ENCODE results near the gene PPID. TPM values are rescaled to one million over a fixed set of nuclear protein-coding genes. Genes with fewer than 3 reads are reported as not detected.
A peak's percentile ranks its signal among the peaks of the same experiment; 100 is the strongest.
"Not testable (repeated sequence)": the region's sequence is repeated elsewhere in the genome, so short reads cannot be mapped to it uniquely, and the experiment has no call there.

The PPID gene
- polyA plus RNA-seq (2013, experiment 1 of 2; ENCODE audit: insufficient read length) = 36.6 TPM
- 33.9 TPM for polyA plus RNA-seq (2013, experiment 2 of 2; ENCODE audit: insufficient read length)

GRCh38 chr4:158722917-158723793, at the start of gene PPID:
TSS of gene PPID (minus strand) at chr4:158723396. CDS start at chr4:158723288, 108 bp downstream.
- peak; percentile 76 for DNase-seq

DNA sequence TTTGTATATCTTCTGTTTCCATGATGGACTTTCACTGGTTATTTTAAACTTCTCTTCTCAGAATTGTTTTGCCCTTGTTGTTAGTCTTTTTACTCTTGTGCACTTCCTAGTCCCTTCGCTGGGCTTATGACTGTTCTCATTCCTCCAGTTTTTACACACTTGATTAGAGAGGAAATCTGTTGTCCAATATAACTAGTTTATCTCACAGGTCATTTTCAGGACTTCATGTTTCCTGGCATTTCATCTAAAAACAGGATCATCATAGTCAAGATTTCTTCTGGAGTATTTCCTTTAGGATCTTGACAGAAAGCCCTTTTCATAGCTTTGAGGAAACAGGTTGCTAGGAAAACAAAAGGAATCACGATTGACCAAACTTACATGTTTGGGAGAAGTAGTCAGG, 48.6 kb upstream of the PPID start:
- no peak for DNase-seq

GRCh38 chr4:158770671-158771070, 47.5 kb upstream of the PPID start:
- no peak for DNase-seq

GRCh38 chr4:158769175-158769921, 46.2 kb upstream of the PPID start:
- peak; percentile 50 for DNase-seq

DNA sequence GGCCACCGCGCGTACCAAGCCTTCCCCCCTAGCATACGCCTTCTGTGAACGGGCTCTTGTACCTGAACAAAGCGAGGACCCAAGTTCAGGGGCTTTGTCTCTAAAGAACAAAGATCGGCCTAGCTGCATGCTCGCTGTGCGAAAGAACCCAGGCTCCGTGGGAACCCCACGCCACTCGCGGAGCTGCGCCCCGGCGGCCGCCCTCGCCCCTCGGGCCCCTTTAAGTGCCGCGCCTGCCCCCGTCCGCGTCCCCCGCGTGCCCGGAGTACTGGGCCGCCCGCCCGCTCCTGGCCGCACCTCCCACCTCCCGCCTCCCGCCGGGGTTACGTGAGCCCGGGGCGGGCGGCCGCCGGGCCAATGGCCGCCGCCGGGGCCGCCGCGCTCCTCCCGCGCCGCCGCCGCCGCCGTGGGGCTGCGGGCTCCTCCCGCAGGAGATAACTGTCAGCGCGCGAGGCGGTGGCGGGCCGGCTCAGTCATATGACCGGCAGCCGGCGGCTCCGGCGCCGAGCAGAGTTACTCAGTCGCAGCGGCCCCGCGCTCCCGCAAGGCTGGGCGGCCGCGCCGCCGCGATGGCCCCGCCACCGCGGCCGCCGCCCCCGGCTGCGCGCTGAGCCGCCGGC, 45.5 kb upstream of the PPID start, which contains the start of gene FNIP2:
Gene FNIP2 (plus strand): TSS at position 472 of the 620 bp plus-strand sequence. CDS start 187 bp downstream, outside the sequence.
- DNase-seq = peak; percentile 80

DNA sequence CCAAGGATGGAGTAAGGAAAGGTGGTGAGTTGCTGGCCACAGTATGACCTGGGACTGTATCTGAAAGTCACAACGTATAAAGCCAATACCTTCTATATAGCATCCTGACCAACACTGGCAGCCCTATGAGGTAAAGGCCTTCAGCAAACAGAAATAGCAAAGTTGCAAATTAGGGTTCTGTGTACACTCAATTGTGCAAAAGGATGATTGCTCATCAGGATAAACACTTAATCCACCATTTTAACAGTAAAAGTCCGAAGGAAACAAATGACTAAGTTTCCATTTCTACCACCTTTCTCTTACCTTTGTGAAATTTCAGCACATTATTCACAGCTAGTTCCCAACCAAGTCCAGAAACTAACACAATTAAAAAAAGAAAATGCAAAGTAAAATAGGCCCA, 44.3 kb upstream of the PPID start:
- DNase-seq = no peak

DNA sequence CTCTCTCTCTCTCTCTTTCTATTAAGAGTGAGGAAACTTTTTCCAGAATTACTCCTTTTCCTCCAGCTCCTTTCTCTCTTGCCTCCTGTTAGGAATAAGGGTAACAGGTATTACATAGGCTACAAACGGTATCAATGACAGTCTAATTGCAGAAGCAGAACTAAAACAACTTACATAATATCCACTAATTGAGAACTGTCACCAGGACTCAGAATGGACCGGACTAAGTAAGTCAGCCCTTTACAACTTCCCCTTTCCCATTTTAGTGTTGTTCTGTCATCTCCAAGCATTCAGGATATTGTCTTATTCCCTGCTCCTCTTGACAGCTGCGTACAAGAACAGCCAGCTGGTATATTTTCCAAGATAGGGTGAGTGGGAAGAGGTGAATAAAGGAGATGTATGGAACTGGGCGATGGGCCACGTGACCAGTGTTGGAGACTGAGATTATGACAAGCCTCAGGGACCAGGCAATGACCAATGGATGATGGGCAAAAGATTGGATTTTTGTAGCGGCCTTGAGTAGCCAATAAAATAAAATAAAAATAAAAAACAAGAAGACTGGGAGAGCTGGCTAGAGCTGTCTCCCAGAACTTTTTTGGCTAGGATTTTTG, 43.3 kb upstream of the PPID start:
- no peak for DNase-seq

DNA sequence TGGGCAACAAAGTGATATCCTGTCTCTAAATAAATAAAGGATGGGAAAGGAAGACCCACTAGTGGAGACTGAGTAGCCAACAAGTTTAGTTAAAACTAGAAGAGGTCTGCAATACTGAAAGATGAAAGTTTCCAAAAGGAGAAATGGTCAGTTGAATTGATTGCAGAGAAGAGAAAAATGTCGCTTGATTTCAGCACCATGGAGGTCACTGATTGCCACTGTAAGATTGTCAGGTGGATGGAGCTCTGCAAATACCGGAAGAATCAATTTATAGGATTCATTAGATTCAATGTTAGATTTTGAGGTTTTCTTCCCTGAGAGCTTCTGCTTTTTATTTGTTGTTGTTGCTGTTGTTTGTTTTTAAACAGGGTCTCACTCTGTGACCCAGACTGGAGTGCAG, 40.3 kb upstream of the PPID start:
- DNase-seq = no peak

DNA sequence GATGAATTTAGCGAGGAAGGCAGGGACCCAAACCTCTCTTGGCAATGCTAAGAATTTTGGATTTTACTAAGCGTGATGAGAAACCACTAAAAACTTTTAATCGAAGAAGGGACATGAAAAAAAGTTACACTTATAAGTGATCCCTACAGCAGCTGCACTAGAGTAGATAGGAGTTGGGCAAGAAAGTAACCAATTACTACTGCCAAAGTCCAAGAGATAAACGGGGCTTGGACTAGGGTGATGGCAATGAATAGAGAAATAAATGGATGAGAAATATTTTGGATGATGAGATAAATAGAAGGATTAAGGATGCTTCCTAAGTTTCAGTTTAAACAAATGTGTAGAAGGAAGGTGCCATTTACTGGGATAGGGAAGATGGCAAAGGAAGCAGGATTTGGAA, 39.4 kb upstream of the PPID start:
- DNase-seq = no peak

DNA sequence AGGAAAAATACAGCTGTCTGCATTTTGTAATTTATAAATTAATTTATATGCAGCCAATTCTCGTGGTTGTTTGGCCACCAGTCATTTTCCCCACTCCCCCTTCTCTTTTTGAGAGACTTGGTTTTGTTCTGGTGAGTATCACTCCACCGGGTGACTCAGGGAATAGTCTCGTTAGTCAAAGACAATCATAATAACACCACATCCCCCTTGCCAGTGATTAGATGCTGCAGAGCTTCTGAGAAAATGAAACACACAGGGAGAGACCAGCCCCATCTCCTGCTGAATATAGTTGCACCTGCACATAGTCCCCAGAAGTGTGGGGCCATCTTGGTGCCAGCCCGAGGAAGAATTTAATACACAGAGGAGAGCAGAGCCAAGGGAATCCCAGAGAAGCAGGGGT, 37.7 kb upstream of the PPID start:
- peak; percentile 22 for DNase-seq

GRCh38 chr4:158759539-158759938, 36.3 kb upstream of the PPID start:
- not testable (repeated sequence) for DNase-seq

- no peak for DNase-seq
Measured at GRCh38 chr4:158758703-158759102, 35.5 kb upstream of the PPID start.

GRCh38 chr4:158758142-158758541, 34.9 kb upstream of the PPID start:
- peak; percentile 48 for DNase-seq

- DNase-seq = no peak
Measured at GRCh38 chr4:158756588-158756987, 33.4 kb upstream of the PPID start.

GRCh38 chr4:158755819-158756218, 32.6 kb upstream of the PPID start:
- not testable (repeated sequence) for DNase-seq

DNA sequence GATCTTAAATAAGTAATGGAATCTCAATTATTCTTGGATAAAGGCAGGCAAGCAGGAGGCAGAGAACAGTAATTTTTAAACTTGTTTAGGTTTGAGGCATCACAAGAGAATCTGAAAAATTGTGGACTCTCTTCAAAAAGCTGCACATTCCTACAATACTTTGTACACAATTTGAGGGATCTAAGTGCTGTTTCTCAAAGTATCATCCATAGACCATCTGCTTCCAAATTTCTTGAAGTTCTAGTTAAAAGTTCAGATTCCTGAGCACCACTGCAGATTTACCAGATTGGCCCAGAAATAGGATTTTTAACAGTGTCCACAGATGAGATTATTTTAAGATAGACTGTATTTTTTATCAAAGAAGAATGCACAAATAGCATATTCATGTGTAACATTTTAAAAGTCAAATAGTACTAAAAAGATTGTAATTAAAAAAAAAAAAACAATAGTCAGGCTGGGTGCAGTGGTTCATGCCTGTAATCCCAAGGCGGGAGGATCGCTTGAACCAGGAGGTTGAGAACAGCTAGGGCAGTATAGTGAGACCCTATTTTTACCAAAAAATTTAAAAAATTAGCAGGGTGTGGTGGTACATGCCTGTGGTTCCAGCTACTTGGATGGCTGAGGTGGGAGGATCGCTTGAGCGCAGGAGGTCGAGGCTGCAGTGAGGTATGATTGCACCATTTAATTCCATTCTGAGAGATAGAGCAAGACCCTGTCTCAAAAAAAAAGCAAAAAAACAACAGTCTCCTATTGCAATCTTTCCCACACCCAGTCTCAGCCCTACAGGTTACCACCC, 31.4 kb upstream of the PPID start:
- peak; percentile 51 for DNase-seq

- peak; percentile 86 for DNase-seq
Measured at GRCh38 chr4:158750379-158750778, 27.2 kb upstream of the PPID start.

- DNase-seq = not testable (repeated sequence)
Measured at GRCh38 chr4:158746537-158746936, 23.3 kb upstream of the PPID start.

DNA sequence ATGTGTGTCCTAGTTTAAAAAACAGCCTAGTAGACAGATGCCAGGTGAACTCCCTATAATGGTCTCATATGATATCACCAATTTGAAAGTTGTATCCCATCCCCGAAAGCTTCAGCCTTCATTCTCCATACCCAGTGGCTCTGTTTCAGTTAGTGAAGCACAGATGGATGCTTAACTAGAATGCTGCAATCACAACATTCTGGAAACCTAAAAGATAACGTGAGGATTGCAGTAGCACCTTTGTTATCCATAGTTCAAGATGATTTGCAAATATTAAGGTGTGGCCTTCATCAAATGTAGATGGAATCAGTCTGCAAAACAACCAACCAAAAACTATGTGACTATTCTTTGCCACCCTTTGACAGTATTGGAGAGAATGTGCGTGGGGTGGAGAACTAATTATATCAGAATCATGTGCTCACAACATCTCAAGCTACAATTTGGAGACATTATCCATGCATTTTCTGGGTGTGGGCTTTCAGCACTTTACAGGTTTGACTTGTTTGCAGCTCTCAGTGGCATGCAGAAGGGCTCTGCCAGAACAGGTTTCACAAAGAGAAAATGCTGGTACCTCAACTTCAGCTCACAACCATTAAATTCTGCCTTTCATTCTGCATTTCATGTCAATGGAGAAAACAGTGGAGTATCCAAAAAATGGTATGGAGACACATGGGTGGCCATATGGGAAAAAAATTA, 18.3 kb upstream of the PPID start:
- DNase-seq = no peak

DNA sequence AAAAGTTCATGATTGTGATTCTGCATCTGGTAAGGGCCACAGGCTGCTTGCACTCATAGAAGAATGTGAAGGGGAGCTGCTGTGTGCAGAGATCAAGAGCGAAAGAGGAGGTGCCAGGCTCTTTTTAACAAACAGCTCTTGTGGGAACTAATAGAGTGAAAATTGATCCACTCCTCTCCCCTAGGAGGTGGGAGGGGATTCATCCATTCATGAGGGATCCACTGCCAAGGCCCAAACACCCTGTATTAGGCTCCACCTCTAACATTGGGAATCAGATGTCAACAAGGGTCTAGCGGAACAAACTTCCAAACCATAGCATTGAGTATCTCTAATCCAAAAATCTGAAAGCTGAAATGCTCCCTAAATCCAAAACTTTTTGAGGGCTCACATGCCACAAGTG, 16.4 kb upstream of the PPID start:
- no peak for DNase-seq

DNA sequence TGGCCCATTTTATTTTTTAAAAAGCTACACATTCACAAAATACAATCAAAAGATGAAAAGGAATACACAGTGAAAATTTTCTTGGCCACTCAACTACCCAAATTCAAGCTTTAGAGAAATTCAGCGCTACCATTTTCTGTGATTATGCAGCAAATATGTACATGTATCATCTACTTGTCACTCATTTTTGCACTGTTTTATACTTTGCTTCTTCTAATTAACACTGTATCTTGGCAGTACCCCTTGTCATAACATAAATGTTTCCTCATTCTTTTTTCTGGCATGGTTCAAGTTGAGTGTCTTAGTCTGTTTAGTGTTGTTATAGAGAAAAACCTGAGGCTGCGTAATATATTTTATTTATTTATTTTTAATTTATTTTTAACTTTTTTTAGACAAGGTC, 15.7 kb upstream of the PPID start:
- no peak for DNase-seq
